ENCODE results near the gene RNLS.

DNA sequence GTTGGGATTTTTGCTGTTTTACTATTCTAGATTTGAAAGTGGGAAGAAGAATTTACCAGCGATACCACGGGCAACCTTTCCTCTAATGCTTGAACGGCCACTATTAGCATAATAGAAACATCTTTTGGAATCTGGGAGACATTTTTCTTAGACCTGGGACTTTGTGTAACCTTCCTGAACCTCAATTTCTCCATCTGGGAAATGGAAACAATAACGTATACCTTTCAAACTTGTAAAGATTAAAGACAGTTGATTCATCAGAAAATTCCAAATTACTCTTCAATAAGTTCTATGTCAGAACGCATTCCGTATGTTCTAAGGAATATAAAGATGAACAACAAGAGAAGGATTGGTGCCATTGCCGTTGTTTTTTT, 453 bp upstream of the RNLS start:
- TF ChIP-seq, protein P1, sequence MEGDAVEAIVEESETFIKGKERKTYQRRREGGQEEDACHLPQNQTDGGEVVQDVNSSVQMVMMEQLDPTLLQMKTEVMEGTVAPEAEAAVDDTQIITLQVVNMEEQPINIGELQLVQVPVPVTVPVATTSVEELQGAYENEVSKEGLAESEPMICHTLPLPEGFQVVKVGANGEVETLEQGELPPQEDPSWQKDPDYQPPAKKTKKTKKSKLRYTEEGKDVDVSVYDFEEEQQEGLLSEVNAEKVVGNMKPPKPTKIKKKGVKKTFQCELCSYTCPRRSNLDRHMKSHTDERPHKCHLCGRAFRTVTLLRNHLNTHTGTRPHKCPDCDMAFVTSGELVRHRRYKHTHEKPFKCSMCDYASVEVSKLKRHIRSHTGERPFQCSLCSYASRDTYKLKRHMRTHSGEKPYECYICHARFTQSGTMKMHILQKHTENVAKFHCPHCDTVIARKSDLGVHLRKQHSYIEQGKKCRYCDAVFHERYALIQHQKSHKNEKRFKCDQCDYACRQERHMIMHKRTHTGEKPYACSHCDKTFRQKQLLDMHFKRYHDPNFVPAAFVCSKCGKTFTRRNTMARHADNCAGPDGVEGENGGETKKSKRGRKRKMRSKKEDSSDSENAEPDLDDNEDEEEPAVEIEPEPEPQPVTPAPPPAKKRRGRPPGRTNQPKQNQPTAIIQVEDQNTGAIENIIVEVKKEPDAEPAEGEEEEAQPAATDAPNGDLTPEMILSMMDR (IDR thresholded peaks at IDR 0.05): no peak
- TF ChIP-seq POLR2A (IDR thresholded peaks at IDR 0.05): no peak

Measured in testis (tissue), 2 donors.